ENCODE data around the gene PRRC2B.
"Not testable (repeated sequence)": the region's sequence is repeated elsewhere in the genome, so short reads cannot be mapped to it uniquely, and the experiment has no call there.

The PRRC2B gene

DNA sequence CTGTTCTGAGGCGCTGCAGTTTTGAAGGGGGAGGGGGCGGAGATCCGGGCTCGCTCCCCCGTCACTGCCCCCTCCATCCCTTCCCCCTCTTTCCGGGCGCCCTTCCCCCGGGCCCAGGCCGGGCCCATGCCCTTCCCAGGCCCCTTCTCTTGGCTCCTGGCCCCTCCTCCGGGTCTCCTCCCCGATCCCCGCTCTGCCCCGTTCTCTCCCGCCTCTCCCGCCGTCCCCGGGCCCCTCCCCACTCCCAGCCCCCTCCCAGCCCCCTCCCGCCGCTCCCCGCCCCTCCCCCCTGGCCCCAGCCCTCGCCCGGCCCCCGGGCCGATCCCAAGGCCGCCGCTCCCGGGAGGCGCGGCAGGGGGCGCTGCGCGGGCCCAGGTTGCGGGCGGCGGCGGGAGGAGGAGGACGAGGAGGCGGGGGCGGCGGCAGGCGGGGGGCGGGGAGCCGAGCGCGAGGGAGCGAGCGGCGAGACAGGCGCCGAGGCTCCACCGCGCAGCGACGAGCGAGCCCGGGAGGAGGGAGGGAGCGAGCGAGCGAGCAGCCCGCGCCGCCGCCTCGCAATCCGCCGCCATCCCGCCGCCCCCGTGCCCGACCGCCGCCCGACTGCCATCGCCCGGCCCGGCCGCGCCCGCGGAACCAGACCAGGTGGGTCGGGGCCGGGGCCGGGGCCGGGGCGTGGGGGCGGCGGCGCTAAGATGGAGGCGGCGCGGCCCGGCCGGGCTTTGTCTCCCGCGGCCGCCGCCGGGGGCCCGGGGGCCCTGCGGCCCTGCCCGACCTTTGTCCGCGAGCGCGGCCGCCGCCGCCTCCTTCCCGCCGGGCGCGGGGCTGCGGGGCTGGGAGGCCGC, at the start of gene PRRC2B:
Gene PRRC2B, plus strand, starts transcription at position 465 of the 842 bp plus-strand sequence. CDS start 36,059 bp downstream, outside the sequence.
- DNase-seq (ENCODE audit: low read depth in 2 of 2): peak; percentile 66 to 72

GRCh38 chr9:131344931-131345535, 48.9 kb upstream of the PRRC2B start:
- DNase-seq (ENCODE audit: low read depth in 2 of 2): not testable (repeated sequence)

- no peak for DNase-seq (ENCODE audit: low read depth in 2 of 2)
These were observed 47.3 kb upstream of the PRRC2B start for GRCh38 chr9:131346559-131346958.

- no peak for DNase-seq (ENCODE audit: low read depth in 2 of 2)
These were observed 46.4 kb upstream of the PRRC2B start for GRCh38 chr9:131347376-131348020.

DNA sequence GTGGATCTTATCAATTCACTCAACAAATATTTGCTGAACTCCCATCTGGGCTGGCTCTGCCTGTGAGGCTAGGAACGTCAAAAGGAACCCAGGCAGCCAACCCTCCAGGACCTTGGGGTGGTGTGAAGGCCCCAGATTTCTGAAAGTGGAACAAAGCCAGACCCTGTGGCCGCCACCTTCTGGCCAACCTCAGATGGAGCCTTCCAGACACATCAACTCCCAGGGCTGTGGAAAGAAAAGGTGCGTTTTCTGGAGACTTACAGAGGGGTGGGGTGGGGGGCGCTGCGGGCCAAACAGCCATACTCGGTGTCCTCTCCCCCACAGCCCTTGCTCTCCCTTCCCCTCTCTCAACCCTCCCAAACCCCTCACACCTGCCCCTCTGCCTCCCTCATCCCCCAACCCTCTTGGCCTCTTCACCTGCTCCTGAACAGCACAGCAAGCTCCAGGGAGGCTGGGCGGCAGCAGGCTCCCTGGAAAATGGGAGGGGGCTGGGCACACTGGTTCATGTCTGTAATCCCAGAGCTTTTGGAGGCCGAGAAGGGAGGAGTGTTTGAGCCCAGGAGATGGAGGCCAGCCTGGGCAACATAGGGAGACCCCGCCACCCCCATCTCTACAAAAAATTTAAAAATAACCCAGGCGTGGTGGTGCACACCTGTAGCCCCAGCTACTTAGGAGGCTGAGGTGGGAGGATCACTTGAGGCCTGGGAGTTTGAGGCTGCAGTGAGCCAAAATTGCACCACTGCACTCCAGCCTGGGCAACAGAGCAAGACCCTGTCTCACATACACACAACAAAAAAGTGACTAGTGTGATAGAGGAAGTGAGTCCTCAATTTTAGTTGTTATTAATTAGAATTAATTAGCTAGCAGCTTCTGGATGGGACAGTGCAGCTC, 45.0 kb upstream of the PRRC2B start:
- DNase-seq (ENCODE audit: low read depth in 2 of 2): no peak

- DNase-seq (ENCODE audit: low read depth in 2 of 2): no peak
These were observed 44.4 kb upstream of the PRRC2B start for GRCh38 chr9:131349522-131349880.

- DNase-seq (ENCODE audit: low read depth in 2 of 2): peak; percentile 44 to 56
These were observed 43.9 kb upstream of the PRRC2B start for GRCh38 chr9:131349881-131350563.

DNA sequence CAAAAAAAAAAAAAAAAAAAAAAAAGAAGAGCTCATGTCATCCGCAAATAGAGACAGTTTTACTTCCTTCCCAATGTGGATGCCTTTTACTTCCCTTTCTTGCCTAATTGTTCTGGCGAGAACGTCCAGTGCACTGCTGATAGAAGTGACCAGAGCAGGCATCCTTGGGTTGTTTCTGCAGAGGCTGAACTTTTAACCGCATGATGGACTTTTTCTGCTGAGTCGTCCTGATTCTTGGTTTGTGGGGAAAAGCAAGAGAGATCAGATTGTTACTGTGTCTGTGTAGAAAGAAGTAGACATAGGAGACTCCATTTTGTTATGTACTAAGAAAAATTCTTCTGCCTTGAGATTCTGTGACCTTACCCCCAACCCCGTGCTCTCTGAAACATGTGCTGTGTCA, 37.4 kb upstream of the PRRC2B start:
- DNase-seq (ENCODE audit: low read depth in 2 of 2): not testable (repeated sequence)

DNA sequence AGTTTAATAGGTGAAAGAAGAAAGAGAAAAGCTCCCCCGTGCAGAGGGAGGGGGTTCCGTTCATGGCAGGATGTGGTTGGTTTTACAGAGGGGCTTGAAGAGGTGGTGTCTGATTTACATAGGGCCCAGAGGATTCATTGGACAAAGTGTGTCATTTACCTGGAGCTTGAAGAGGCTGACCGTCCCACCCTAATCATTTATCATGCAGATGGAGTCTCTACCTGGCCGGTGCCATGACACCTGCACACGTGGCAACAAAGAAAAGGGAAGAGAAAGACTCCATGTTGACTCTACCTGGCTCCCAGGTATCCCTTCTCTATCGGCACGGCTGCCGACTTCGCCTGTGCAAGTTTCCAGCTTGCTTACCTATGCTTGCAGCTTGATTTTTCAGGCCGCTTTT, 35.3 kb upstream of the PRRC2B start:
- no peak for DNase-seq (ENCODE audit: low read depth in 2 of 2)

- DNase-seq (ENCODE audit: low read depth in 2 of 2): no peak
These were observed 32.6 kb upstream of the PRRC2B start for GRCh38 chr9:131361202-131361833.

- no peak for DNase-seq (ENCODE audit: low read depth in 2 of 2)
These were observed 28.3 kb upstream of the PRRC2B start for GRCh38 chr9:131365546-131365945.

DNA sequence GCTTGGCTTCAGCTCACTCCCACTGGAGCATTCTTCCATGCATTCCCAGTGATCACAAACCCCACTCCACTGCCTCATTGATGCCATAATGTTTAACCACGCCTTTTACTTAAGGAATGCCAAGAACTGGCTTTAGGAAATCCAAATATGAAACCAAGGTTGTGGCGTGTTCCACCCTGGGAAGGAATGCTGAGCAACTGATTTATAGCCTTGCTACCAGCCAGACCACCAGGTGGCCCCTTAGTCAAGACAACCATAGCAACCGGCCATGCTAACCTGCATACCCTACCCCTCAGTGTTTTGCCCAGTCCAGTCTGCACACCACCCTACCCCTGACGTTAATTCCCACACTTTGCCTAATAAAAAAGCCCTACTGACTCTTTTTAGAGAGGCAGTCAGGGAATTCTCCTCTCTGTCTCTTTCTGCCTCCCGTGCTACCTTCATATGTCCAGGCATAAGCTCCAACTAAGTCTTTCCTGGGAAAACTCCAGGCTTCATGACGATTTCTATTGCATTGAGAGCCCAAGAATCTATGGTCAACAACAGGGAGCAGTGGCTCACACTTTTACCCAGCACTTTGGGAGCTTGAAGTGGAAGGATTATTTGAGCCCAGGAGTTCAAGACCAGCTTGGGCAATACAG, 27.0 kb upstream of the PRRC2B start:
- DNase-seq (ENCODE audit: low read depth in 2 of 2): peak in 1 of 2 experiments; percentile 42

DNA sequence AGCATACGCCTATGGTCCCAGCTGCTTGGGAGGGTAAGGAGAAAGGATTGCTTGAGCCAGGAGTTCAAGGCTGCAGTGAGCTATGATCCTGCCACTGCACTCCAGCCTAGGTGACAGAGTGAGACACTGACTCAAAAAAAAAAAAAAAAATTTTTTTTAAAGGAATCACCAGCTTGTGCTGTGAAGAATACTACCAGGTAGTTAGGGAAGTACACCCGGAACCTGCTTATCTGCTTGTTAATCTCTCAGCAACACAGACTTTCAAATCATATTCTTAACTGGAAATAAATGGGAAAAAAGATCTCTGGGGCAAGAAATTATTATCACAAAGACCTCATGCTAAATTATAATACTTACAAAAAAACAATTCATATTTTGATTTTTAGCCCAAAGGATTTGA, 26.4 kb upstream of the PRRC2B start:
- no peak for DNase-seq (ENCODE audit: low read depth in 2 of 2)

DNA sequence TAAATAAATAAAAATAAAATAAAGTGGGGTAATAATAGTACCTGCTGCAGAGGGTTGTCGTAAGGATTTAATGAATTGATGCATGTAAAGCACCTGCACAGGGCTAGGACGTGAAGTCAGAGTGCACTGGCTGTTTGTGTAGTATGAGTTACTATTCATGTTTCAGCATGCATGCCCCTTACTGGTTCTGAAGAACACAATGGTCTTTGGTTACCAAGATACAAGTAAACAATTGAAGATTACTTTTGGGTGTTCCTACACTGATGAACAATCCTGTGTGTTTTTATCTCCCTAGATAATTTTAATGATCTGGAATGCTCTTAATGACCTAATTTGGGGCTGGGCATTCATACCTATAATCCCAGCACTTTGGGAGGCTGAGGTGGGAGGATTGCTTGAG, 23.2 kb upstream of the PRRC2B start:
- no peak for DNase-seq (ENCODE audit: low read depth in 2 of 2)

DNA sequence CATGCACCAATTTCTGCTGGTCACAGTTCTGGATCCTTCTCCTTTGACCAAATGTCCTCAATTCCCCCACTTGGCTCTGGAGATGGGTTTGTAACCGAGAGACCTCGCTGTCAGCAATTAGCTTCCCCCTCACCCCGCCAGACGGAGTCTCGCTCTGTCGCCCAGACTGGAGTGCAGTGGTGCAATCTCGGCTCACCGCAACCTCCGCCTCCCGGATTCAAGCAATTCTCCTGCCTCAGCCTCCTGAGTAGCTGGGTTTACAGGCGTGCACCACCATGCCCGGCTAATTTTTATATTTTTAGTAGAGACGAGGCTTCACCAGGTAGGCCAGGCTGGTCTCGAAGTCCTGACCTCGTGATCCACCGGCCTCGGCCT, 21.3 kb upstream of the PRRC2B start:
- DNase-seq (ENCODE audit: low read depth in 2 of 2): not testable (repeated sequence)

GRCh38 chr9:131374638-131375037, 19.2 kb upstream of the PRRC2B start:
- not testable (repeated sequence) for DNase-seq (ENCODE audit: low read depth in 2 of 2)

- no peak for DNase-seq (ENCODE audit: low read depth in 2 of 2)
These were observed 14.8 kb upstream of the PRRC2B start for GRCh38 chr9:131379056-131379455.

DNA sequence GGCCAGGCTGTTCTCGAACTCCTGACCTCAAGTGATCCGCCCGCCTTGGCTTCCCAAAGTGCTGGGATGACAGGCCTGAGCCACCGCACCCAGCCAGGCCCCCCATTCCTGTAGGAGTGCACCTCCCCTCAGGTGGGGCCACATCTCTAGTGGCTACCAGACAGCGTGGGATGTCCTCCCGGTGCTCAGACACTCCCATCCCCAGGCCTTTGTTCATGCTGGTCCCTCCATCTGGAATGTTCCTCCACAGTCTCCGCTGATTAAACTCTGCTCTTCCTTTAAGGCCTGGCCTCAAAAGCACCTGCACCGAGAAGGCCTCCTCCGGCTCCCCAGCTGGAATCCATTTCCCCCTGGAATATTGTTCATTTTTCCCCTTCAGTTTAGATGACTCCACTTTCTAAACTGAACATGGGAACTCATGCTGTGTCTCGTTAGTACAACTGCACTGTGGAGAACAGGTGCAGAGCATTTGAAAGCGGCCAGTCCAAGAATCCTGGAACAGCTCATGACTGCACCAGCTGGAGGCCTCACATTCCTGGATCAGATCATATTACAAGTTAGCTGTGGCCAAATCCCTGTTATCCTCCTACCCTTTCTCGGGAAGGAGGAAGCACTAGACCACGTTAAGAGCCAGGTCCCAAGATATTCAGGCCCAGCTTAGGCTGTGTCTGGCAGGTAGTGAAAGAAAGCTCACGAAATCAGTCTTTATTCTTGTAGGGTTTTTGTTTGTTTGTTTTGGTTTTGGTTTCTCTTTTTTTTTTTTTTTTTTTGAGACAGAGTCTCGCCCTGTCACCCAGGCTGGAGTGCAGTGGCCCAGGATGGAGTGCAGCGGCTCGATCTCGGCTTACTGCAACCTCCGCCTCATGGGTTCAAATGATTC, 10.8 kb upstream of the PRRC2B start:
- DNase-seq (ENCODE audit: low read depth in 2 of 2): peak in 1 of 2 experiments; percentile 51

DNA sequence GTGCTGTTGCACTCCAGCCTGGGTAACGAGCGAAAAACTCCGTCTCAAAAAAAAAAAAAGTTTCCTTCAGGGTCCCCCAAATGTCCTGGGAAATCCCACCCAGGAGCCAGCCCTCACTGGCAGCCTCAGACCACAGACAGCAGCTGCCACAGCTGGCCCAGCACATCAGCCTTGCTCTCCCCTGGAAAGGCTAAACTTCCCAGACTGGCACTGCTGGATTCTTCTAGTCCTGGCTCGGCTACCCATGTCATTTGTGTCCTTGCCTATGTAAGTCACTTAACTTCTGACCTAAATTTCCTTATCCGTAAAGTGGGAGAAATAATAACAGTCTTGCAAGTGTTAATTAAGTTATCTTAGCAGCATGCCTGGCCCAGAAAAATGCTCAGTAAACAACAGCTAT, 8.6 kb upstream of the PRRC2B start:
- DNase-seq (ENCODE audit: low read depth in 2 of 2): no peak

Data from fibroblast of skin of left quadriceps (primary cell).